ENCODE data around the gene IGF1R.

Gene IGF1R

DNA sequence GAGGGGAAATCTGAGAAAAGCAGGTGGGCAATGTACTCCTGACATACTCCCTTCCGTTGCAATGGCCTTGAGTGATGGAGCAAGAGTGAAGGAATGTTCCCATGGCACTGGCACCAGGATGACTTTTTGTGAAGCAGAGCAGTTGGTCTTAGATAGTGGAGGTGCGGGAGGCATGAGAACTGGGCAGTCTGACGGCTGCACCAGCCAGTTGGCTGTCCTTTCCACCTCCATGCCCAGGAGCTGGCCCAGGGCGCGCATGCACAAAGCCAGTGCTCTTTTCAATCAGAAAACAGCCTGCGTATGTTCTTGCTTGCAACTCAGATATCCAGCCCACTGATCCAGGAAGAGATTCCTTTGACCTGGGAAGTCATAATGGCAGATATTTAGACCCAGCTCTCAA is 222.4 kb downstream of the IGF1R start:
- DNase-seq: no peak

DNA sequence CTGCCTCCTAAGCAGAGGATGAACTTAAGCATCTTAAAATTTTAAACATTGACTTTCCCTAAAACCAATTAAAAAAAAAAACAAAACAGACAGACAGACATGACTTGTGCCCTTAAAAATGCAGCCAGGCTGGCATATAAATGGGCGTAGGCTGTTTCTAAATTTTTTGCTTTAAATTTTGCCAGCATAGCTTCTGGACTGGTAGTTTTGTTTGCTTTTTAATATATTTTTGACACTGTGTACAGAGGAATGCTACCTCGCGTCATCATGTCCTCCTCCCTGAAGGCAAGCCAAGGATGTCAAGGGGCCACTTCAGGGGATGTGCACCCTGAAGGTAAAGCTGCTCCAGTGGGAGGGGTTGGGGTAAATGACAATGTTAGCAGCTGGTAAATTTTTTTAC is 224.4 kb downstream of the IGF1R start:
- DNase-seq: no peak

DNA sequence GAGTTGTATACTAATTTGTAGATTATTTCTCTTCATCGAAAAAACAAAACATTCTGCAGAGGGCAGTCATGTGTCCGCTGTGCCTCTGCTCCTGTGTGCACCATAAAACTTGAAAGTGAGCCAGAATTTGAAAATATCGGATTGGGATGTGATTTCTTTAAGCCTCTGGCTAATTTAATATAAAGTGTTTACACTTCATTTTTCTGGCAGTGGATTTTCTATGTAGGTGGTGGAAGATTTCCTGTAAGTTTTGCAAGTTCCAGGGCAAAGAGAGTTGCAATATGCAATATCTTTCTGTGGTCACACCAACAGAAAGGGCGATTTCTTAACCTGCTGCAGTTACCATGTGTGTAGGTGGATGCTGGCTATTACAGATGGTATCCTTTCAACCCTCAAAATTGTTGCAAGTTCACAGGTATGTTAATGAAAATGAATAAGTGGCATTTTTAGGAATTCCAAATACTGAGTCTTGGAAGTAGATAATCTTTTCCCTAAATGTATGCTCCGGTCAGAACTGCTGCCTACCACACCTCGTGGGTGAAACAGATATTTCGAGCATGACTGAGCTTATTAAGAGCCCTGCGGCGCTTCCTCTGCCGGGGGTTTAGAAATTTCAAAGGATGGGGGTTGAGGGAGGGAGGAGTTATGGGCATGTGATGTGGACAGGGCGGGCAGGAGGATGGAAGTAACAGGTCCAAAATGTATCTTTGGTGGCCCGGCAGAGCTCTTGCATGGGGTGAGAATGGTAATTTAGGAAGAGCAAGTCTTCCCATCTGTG is 225.3 kb downstream of the IGF1R start:
- DNase-seq: peak; percentile 94

DNA sequence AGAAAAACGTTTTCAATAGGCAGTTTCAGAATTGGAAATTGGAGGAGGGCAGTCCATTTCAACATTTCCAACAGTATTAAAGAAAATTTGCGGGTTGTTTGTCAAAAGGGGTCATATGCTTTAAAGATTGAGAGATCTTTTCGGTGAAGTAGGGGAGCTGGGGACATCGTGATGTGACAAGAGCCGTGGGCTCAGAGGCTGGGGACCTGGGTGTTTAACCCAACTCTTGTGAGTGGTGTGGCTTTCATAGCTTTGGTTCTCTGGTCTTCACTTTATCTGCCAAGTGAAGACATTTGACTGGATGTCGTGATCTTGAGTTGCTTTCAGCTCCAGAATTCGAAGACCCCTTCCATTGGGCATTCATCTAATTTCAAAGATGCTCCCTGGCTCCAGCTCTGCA is 226.0 kb downstream of the IGF1R start:
- DNase-seq: no peak

DNA sequence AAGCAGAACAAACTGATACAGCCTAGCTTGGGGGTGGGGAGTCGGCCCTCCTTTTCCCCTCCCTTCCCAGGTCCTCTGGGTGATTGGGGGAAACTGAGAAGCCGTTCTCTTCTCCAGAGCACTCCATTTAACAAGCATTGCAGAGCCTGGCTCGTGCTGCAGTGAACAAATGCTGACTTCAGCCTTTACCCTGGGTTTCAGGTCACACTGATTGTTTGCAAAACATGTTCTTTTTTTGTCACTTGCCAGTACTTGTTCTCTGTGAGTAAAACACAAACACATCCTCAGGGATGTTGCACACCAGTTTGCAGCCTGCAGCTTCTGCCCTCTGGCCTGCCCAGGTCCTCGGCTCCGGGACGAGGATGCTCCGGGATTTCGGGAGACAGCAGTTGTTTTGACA is 226.4 kb downstream of the IGF1R start:
- peak; percentile 47 for DNase-seq

DNA sequence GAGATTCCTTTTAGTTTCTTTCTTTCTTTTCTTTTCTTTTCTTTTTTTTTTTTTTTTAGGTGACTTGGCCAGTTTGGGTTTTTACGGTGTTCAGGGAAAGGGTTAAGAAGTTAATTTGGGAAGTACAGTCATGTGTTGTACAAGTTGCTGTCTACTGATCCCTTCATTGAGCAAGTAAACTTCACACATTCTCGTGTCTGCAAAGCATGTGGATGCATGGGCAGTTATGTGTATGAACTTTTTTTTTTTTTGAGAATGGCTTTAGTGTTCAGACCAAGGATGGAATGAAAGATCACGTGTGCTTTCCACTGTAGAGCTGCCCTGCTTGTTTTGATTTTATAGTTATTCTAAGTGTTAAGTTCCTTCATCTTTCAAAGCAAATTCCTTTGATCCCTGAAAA is 227.0 kb downstream of the IGF1R start:
- peak; percentile 18 for DNase-seq

DNA sequence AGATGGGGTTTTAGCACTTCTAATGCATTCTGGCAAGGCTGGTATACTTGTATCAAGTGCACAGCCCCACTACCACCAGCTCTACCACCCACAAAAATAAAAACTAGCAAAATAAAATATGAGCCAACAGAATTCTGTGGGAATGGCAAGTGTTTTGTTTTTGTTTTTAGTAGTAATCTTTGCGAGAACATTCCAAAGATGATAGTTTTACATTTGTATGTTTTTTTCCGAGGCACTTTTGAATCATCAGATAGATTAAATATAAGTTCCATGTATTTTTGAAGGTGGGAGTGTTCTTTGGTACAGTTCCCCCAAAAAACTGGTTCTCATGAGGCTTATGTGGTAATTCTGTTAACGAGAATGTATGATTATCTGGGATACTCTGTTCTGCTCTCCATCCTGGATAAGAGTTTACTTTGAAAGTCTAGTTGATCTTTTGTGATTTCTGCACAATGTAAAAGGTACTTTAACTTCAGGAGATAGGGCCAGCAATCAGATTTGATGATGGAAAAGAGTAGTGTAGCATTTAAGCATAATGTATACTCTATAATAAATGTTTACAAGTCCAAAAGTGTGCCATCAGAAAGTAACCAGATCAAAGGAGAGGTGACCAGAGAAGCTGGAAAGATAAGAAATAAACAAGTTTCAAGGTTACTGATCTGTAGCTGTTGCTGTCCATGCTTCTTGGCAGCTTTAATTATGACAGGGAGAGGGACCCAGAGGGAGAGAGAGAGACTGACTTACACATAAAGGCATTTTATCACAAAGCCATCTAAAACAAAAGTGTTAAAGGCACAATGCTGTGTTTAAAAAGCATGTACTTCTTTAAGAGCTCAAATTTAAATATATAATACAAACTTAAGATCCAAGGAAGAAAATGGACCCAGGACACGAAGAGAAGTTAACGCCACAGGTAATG is 228.4 kb downstream of the IGF1R start:
- DNase-seq: no peak

DNA sequence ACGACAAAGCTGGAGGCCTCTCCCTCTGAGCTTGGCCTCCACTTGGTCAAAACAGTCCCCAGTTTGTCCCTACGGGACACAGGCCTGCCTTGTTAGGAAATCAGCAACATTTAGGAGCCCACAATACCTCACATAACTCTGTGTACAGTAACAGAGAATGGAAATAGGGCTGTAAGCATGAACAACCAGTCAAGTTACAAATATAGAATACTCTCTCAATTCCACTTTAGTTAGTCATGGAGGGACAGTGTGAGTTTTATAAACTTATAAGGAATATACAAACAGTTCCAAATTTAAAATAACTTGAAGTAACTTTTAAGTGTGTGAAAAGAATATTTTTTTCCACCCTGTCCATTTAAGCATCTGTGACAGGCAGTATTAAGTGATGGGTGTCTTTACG is 229.8 kb downstream of the IGF1R start:
- no peak for DNase-seq

DNA sequence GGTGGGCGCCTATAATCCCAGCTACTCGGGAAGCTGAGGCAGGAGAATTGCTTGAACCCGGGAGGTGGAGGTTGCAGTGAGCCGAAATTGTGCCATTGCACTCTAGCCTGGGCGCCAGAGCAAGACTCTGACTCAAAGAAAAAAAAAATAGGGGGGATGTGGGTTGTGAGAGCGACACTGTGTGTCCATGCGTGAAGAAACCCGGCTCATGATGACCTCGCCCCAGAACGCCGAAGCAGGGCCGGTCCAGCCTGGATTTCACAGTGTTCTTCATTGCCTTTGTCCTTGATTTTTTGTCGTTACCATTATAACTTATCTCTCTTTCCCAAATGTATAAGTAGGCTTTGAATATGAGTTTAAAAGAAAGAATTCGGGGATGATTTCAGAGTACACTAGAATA is 230.5 kb downstream of the IGF1R start:
- DNase-seq: no peak

DNA sequence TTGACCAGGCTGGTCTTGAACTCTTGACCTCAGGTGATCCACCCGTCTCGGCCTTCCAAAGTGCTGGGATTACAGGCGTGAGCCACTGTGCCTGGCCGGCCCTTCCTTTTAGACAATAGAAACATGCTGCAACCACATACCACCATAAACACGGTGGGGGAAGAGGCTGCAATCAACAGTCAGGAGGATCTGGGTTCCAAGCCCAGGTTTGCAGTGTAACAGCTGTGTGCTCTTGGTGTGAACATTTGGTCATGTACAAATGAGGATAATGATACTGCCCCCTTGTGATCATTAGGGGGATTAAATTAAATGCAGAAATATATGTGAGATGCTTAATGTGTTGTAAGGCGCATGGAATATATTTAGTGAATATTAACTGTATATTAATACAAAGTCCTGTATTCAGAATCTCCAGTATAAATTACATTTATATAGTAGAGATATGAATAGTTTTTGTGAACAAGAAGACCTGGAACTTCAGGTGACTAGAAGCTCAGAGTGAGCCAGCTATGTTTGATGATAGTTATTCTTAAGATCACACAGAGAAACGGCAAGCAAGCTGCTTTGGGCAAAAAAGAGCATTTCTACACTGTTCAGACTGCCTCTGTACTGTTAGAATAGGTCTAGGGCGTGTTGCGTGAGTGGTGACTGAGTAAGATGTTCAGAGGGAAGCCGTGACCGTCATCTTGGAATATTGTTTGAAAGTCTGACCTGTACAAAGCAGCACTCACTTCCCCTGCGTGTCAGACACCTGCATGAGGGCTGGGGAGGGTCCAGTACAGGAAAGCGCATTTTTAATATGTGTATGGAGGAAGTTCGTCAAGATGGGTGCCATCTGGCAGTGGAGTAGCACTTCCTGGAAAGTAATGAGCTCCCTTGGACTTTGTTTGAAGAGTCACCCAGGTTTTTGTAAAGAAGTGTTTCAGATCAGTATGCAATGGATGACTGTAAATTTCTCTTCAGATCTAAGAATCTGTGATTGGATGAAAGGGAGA is 233.5 kb downstream of the IGF1R start:
- DNase-seq: peak; percentile 64

DNA sequence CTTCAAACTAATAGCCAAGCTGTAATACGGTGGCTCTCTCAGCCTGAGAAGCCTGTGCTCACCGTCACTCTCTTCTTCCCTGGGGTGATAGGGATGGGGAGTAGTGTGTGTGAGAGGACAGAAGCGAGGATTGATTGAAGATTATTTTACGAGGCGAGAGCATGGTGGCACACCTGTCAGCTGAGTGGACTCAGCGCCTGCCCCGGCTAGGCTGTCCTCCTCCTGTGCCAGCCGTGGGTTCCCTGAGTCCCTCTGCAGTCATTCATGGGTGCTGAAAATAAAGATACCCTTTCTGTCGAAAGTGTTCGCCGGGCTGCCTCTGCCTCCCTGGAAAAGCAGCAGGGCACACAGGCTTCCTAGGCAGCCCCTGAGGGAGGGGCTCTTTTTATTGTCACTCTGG is 235.1 kb downstream of the IGF1R start:
- DNase-seq: no peak

DNA sequence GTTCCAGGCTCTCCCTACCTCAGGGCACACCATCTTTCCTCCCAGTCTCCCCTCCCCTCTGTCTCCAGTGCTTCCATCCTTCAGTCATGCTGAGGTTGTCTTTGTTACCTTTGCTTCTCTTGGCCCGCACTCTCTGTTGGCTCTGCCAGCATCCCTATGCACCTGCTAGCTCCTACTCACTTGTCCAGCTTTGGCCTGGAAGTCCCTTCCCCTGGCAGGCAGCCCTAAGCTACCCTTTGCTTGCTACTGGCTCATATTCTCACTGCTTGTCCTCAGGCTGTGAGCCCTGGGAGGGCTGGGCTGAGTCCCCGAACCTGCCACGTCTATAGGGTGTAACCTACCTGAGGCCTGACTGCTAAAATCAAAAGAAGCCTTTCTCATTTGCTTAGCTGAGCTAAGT is 236.6 kb downstream of the IGF1R start:
- DNase-seq: no peak

DNA sequence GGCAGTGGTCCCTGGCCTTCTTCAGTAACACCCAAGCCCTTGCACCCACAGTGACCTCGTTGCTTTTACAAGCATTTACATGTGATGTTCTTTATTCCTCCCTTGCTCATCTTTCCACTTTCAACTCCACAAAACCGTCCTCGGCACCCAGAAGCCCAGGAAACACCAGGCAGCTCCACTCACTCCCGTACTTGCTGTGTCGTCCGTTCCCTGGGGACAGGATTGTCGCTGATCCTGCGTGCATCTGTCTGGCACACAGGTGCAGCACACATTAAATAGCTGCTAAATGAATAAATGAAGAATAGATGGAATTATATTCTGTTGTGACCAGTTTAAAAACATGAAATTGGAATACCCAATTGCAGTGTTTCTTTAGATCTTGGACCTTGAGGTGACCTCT is 239.6 kb downstream of the IGF1R start:
- no peak for DNase-seq

DNA sequence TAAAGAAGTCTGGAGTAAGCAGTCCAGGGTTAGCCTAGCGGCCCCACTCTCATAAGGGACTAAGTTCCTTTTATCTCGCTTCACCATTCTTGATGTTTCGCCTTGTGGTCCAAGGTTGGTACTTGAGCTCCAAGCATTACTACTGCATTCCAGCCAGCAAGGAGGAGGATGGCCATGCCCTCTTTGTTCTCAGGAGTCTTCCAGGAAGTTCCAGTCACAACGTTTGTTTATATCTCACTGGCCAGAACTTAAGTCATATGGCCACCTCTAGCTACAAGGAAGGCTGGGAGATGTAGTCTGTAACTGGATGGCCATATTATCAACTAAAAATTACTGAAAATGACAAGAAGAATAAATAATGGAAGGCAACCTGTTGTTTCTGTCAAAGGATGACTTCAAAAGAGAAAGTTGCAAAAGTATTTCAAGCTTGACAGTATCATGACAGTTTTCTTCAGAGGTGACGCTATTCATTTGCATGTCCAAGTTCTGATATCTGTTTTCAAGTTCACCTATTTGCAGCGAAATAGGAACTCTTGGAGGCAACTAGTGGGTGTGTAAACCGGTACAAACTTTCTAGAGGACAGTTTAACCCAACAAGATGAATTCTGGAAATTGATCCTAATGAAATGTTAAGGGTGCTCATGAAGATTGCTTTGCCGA is 240.6 kb downstream of the IGF1R start:
- DNase-seq: no peak

DNA sequence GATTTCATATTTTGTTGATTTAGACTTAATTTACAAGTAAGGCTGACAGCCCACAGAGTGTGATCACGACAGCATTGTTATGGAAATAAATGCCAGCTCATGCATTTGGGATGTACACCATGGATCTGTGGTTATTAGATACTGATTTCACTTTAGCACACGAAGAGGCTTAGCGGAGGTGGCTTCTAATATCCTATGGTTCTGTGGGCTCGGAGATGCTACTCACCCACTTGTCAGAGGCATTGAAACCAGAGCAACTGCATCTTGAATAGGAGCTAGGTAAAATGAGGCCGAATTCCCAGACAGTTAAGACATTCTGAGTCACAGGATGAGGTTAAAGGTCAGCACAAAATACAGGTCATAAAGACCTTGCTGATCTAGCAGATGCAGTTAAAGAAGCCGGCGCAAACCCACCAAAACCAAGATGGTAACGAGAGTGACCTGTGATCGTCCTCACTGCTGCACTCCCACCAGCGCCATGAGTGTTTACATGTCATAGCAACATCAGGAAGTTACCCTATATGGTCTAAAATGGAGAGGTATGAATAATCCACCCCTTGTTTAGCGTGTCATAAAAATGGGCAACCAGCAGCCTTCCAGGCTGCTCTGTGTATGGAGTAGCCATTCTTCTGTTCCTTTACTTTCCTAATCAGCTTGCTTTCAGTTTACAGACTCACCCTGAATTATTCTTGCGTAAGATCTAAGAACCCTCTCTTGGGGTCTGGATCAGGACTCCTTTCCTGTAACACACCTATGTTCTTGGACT is 241.8 kb downstream of the IGF1R start:
- DNase-seq: no peak

DNA sequence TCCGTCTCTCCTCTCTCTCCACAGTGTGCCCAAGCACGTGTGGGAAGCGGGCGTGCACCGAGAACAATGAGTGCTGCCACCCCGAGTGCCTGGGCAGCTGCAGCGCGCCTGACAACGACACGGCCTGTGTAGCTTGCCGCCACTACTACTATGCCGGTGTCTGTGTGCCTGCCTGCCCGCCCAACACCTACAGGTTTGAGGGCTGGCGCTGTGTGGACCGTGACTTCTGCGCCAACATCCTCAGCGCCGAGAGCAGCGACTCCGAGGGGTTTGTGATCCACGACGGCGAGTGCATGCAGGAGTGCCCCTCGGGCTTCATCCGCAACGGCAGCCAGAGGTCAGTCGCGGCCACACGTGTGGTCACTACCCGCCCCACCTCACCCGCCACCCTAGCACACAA is 243.0 kb downstream of the IGF1R start:
- DNase-seq: no peak

DNA sequence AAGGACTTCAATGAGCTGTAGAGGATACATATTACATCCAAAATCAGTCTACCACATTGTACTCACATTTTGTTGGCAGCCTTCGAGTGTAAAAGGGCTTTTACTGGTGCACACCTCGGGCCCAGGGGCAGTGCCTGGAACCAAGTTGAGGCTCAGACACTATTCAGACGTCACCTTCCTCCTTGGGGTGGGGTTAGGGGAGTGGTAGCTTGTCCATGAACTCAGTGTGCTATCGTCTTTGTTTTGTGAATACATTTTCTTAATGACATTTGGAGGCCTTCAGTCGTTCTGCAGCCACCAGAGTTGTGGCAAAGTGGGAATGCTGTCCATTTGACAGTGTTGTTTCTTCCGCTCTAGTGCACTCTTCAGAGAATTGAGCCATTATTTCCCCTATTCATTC is 245.1 kb downstream of the IGF1R start:
- no peak for DNase-seq

DNA sequence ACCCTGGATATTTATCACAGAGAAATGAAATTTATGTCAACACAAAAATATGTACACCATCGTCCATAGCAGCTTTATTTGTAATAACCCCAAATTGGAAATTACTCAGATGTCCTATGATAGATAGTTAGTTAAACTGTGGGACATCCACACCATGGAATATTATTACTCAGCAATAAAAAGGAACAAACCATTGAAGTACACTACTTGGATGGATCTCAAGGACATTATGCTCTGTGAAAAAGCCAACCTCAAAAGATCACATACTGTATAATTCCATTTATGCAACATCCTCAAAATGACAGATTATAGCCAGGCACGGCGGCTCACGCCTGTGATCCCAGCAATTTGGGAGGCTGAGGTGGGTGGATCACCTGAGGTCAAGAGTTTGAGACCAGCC is 246.0 kb downstream of the IGF1R start:
- DNase-seq: no peak

DNA sequence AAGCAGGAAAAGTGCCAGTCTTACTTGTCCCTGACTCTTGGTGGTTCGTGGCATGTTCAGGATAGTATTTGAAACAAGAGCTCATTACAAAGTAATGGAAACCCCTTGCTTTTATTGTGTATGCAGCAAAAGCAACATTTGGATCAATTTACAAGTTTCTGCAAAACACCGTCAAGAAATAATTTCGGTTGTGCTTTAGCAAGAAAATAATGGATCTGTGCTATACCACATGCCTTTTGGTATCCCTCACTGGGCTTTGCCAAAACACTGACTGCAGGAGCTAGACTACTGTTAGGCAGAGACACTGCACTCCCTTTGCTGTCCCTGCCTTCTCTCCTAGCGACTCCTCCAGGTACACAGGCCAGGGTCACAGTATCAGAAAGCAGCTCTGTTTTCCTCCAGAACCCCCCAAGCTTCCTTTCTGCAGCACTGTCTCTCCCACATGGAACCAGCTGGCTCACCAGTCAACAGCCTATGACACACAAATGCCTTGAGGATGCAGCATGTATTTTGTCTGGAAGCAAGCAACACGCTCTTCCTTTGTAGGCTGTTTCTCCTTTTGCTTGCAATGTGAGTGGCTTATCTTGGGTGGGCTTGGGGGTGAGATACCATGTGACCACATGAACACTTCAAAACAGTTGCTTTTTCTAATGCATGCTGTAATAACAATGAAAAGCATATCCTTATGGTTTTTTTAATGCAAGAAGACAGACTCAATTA is 247.8 kb downstream of the IGF1R start:
- no peak for DNase-seq

DNA sequence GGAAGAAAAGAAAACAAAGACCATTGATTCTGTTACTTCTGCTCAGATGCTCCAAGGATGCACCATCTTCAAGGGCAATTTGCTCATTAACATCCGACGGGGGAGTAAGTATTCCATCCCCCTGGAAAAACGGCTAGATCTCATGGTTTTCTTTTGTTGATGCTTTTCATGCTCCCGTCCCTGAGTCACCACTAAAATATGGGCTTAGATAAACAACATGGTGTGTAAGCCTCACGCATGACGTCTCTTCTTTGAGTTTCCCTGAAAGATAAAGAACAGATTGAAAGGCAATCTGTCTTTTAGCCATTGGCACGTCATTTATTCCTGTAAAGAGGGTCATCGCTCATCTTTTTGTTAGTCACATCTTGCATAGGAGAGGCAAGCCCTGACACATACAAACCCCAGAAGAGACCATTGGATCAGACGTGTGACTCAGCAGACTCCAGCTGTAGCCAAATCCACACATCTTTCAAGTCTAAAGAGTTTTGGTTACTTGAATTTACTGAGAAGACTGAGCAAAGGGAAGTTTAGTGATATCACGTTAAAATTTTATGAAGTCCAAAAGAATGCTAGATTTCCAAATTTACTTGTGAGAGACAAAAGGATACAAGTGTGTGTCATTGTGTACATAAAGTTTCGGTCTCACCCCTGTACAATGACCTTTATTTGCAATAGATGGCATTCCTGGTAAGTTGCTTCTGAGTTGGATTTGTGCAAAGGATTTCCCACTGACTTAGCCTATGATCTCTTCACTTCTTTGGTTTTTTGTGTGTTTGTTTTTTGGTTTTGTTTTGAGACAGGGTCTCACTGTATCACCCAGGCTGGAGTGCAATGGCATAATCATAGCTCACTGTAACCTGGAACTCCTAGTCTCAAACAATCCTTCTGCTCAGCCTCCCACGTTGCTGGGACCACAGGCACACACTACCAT is 248.7 kb downstream of the IGF1R start:
- DNase-seq: no peak
